ENCODE measurements around the gene TRPV2. TPM values are rescaled to one million over a fixed set of nuclear protein-coding genes. Genes with fewer than 3 reads are reported as not detected.
"Not testable (repeated sequence)": the region's sequence is repeated elsewhere in the genome, so short reads cannot be mapped to it uniquely, and the experiment has no call there.

Gene TRPV2
- total and polyA plus RNA-seq, 10 of the 15 experiments (the other 5 are each of a cell fraction or from before 2014, with no cell fraction given): 8.9 to 94.4 (median 54.1) TPM

DNA sequence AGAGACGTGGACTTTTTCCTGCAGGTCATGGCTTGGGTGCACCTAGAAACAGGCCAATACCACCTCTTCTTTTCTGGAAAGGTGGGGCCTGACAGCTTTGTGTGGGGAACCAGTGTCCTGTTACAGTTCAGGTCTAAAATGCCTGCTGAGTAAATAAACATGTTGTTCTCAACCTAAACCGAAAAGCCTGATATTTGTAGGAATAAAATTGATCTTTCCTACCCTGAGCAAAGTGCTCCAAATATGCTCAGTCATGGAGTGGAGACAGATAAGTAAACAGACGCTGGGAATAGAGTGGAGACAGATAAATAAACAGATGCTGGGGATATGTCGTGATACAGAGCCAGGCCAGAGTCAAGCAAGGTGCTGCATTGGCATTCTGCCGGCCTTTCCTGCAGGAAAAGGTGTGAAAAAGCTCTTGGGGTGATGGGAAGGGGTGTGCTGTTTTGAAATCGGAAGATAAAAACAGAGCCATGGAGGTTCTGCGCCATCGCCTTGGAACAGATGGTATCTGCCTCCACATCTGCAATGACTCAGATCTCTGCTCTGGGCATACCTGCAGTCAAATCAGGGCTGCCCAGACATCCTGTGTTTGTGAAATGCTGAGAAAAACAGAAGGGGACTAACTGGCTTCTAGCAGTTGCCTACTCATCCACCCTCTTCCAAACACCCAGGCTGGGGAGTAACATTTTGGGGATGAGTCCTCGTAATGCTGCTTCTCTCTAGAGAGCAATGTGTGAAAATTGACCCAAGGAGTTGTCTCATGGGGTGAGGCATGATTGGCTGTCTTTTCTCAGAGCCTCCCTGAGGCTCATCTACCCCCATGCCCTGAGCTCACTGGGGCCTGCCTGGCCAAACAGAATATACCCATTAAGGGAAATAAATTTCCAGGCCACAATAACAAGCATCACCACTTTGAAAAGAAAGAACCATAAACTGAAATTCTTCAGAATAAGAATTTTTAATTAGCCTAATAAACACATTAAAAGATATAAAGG, 16.8 kb upstream of the TRPV2 start:
- no TSS peak for BruUV-seq (replicated peaks)
- CTCF ChIA-PET: no interaction called here
- Histone ChIP-seq H2AFZ (ENCODE audit: control insufficient read depth, low read depth, low read length) (peak overlapping the region; percentile 90), H3K9ac (ENCODE audit: control insufficient read depth, insufficient read depth, low read length) (no peak overlapping the region), H3K4me2 (ENCODE audit: control insufficient read depth, insufficient read depth) (peak overlapping the region; percentile 46; the same call in 1 of the 2 replicates), H3K9me3 (replicated peaks; ENCODE audit: control insufficient read depth, insufficient read depth, low read length) (no peaks in the 10 kb centered on the region), H3K79me2 (ENCODE audit: control insufficient read depth, insufficient read depth, low read length) (no peaks in the 10 kb centered on the region), H4K20me1 (ENCODE audit: control insufficient read depth, insufficient read depth) (no peaks in the 10 kb centered on the region), H3K4me3 (no peak overlapping the region), H3K36me3 (ENCODE audit: control insufficient read depth in 2 of 2, insufficient read depth in 2 of 2, low read length in 1 of 2) (no peaks in the 10 kb centered on the region), H3K27me3 (replicated peaks in 1 of 2; ENCODE audit: control insufficient read depth in 2 of 2, insufficient read depth in 2 of 2, low read length in 1 of 2) (no peaks in the 10 kb centered on the region), H3K27ac (ENCODE audit: control insufficient read depth, insufficient read depth) (no peak overlapping the region), H3K4me1 (ENCODE audit: control insufficient read depth, insufficient read depth, low read length) (peaks cover 7% of the 10 kb centered on the region)
- FAIRE-seq: peak; percentile 90
- 16% methylated on average over 9 of the region's 9 CpGs for WGBS (ENCODE audit: insufficient coverage, insufficient replicate concordance, low lambda C conversion rate, missing lambda C conversion rate)
- peak; percentile 97 for ATAC-seq
- SMC1A ChIA-PET (ENCODE audit: uncharacterized antibody, unreplicated experiment): interaction anchor here (1.7 kb wide), 1 partner anchor 35 kb away, joined by 3 read pairs; no protein-coding TSS in a partner anchor
- DNase-seq (ENCODE audit: low read depth, low spot score): peak; percentile 35
- intact Hi-C loops (cut with micrococcal nuclease; ENCODE audit: unreplicated experiment) (no loop called here), in situ Hi-C loops (cut with MboI) (loop anchor here (5.0 kb wide), 1 partner anchor 49 kb away; no protein-coding TSS in a partner anchor)
- RAD21 ChIA-PET (ENCODE audit: unreplicated experiment): no interaction called here
- POLR2A ChIA-PET: interaction anchor here (1.2 kb wide), 1 partner anchor 9 kb away, joined by 3 read pairs; no protein-coding TSS in a partner anchor
- no peak for TF ChIP-seq FOXK2 (IDR thresholded peaks at IDR 0.05)
- TF ChIP-seq PAX5 (IDR thresholded peaks at IDR 0.05; ENCODE audit: borderline replicate concordance, low read depth, low read length): peak; percentile 30; the same call in 1 of the 2 replicates
- no peak for TF ChIP-seq ZNF622 (IDR thresholded peaks at IDR 0.05)
- no peak for TF ChIP-seq IKZF2 (IDR thresholded peaks at IDR 0.05)

- FAIRE-seq; H3K27ac ChIP-seq (ENCODE audit: control insufficient read depth, insufficient read depth); H3K4me2 ChIP-seq (ENCODE audit: control insufficient read depth, insufficient read depth); H3K36me3 ChIP-seq (ENCODE audit: control insufficient read depth in 2 of 2, insufficient read depth in 2 of 2, low read length in 1 of 2); H3K79me2 ChIP-seq (ENCODE audit: control insufficient read depth, insufficient read depth, low read length); H4K20me1 ChIP-seq (ENCODE audit: control insufficient read depth, insufficient read depth); DNase-seq (ENCODE audit: low read depth, low spot score); in situ Hi-C loops (cut with MboI); BruUV-seq (replicated peaks); H3K27me3 ChIP-seq (replicated peaks in 1 of 2; ENCODE audit: control insufficient read depth in 2 of 2, insufficient read depth in 2 of 2, low read length in 1 of 2); intact Hi-C loops (cut with micrococcal nuclease; ENCODE audit: unreplicated experiment); H3K9me3 ChIP-seq (replicated peaks; ENCODE audit: control insufficient read depth, insufficient read depth, low read length); H3K4me3 ChIP-seq; H2AFZ ChIP-seq (ENCODE audit: control insufficient read depth, low read depth, low read length); ATAC-seq; H3K4me1 ChIP-seq (ENCODE audit: control insufficient read depth, insufficient read depth, low read length); H3K9ac ChIP-seq (ENCODE audit: control insufficient read depth, insufficient read depth, low read length): not testable (repeated sequence)
- 49% methylated on average over 9 of the region's 9 CpGs for WGBS (ENCODE audit: insufficient coverage, insufficient replicate concordance, low lambda C conversion rate, missing lambda C conversion rate)
- peak; percentile 47; the same call in 1 of the 2 replicates for TF ChIP-seq ZBTB33 (IDR thresholded peaks at IDR 0.05)
- ChIA-PET RAD21 (ENCODE audit: unreplicated experiment) (interaction anchor here (0.7 to 3.0 kb wide), 3 partner anchors 12 to 36 kb away, joined by 3 to 17 read pairs (median 3); partner anchors contain the start of gene TRPV2), SMC1A (ENCODE audit: uncharacterized antibody, unreplicated experiment) (interaction anchor here (1.7 to 6.4 kb wide), 3 partner anchors 13 to 40 kb away, joined by 5 to 41 read pairs (median 8); partner anchors contain the start of gene TRPV2), CTCF (interaction anchor here (0.7 to 6.1 kb wide), 6 partner anchors 13 to 40 kb away, joined by 3 to 55 read pairs (median 4); partner anchors contain the start of genes TRPV2 and UBB), POLR2A (interaction anchor here (0.6 to 1.3 kb wide), 4 partner anchors 11 to 36 kb away, joined by 3 to 6 read pairs (median 4); partner anchors contain the start of gene TRPV2)
Observed at GRCh38 chr17:16403847-16404246, 11.5 kb upstream of the TRPV2 start.

All from GM12878 (cell line).